Astrocyte of the hippocampus (primary cell): ENCODE measurements around the gene WDR27.
"Not testable (repeated sequence)": the region's sequence is repeated elsewhere in the genome, so short reads cannot be mapped to it uniquely, and the experiment has no call there.

Experiments
- DNase-seq: peaks from one replicate; pipeline ENCODE4 v3.0.0; 2011; ENCODE audit warnings: low read depth, low spot score

Gene WDR27

DNA sequence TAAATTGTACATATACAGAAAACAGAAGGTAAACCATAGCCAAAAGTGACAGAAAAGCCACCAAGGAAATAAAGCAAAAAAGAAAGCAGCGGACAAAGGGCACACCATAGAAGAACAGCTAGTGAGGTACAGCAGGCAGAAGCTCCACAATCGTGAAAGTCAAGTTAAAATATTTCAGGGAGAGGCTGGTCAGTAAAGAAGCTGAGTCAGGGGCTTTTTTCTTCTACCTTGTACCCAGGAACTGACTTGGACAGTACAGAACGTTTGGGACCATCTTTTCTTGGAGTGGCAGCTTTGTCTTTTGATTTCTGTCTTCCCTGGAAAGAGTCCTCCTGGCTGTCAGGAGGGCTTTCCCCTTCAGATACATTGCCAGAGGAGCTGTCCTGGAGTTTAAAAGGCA lies 8.2 kb upstream of the WDR27 start:
- DNase-seq: no peak

DNA sequence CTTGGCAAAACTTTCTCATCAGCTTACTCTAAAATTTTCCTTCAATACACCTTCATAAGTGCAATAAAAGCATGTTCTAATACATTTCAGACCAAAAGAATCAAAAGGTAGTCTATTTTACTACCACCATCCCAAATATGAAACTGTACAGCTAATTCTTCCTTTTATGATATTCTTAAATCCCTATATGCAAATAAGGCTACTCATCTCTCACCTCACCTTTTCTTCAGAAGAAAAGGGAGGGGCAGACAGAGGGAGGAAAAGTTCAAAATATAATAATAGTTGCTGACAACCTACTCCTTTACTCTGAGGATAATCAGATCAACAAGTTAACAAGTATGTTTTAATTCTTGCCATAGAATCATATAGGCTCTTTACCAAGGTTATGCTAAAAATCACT lies 7.5 kb upstream of the WDR27 start:
- DNase-seq: no peak

DNA sequence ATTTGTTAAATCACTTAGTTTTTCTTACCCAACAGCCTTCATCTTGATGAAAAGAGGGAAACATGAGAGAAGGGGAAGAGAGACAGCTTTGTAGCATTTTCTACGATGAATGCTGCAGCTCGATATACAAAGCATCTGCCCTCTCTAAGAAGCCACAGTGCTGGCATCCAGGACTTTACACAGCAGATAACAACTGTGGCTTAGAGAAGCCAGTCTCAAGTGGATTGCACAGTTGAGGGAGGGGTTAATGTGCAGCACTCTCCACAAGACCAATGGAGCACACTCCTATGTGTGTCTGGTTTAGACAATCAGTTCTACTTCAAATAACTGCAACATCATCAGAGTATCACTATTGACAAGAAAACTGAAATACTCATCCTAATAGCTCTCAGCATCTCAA lies 5.9 kb upstream of the WDR27 start:
- no peak for DNase-seq

DNA sequence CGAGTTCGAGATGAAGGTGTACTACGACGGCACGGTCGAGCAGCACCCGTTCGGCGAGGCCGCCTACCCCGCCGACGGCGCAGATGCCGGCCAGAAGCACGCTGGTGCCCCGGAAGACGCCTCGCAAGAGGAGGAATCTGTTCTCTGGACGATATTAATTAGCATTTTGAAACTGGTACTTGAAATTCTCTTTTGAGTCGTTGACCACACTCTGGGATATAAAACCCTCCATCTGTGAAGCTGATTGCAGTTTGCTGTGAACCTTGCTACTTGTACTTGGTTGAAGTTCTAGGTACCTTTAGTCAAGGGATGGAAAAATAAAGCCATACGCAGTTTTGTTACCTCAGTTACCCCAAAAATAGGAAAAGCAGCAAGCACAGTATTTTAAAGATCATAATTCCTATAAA lies 1.0 kb upstream of the WDR27 start:
- no peak for DNase-seq

DNA sequence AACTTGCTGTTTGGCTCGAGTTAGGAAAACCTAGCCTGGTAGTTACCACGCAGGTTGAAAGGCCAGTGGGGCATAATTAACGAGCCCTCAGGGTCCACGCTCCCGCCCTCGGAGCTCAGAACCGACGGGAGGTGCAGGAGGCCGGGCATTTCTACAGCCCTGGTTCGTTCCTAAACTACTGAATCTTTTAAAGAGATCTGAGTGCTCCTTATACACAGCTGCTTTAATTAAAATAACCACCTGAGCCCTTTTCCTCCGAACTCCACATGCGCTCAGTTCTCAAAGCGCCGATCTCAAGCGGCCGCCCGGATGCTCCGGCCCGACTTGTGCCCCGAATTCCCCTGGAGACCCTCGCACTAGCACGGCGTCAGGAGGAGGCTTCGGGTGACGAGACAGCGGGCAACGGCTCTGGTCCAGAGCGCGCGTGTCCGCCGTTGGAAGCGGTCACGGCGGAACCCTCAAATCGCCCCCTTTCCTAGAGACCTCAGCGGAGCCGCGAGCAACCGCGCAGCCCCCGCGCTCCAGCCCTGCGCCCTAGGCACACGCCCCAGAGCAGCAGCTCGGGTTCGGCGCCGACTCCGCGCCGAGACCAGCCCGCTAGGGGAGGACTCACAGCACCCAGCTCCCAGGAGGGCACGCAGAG lies 397 bp downstream of the WDR27 start:
- DNase-seq: no peak

DNA sequence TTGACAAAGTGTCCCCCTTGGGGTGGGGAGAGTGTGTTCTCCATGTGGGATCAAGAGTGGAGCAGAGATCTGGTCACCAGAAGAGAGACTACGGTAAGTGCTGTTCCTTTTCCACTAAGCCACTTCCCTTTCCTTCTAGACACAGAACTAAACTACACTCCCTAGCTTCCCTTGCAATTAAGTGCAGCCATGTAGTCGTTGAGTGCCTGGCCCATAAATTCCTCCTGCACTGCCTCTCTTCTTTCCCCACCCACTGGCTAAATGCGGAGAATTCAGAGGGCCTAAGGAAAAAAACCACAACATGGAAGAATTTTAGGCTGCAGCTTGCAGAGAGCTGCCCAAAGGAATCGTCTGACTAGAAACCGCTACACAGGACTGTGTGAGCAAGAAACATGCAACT lies 1.5 kb downstream of the WDR27 start:
- DNase-seq: peak; percentile 46

DNA sequence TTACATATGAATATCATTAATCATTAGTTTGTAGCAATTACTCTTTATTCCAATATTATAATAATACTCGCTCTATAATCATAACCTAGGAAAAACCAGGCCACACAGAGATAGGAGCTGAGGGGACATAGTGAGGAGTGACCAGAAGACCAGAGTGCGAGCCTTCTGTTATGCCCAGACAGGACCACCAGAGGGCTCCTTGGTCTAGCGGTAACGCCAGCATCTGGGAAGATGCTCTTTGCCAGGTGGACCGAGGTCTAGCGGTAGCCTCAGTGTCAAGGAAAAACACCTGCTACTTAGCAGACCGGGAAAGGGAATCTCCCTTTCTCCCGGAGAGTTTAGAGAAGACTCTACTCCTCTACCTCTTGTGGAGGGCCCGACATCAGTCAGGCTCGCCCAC lies 4.7 kb downstream of the WDR27 start:
- DNase-seq: not testable (repeated sequence)

DNA sequence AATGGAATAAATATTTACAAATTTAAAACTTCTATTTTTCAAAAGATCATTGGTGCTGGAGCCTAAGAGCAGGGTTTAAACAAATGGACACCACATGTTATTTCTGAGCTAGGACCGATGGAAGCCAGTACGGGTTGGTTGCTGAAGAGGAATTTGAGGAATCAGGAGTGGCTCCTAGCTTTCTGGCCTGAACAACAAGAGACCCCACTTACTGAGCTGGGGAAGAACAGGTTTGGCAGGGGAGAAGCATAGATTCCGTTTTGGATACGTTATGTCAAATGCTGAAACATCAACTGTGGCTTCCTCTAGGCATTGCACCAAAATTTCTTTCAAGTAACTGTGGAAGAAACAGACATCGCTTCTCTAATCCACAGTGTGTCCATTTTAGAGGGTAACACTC lies 6.7 kb downstream of the WDR27 start:
- DNase-seq: no peak

DNA sequence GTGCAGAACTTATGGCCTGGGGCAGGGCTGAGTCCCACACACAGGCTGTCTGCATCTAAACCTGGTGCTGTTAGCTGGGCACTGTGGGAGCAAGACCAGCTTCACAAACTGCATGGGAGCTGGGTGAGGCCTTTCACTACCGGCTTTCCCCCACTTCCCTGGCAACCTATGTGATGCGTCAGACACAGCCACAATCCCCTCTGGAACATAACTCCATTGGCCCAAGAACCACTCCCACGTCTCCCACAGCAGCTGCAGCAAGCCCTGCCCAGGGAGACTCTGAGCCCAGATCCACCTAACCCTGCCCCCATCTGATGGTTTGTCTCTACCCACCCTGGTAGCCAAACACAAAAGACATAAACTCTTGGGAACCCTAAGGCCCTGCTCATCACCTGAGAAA lies 9.3 kb downstream of the WDR27 start:
- DNase-seq: no peak

DNA sequence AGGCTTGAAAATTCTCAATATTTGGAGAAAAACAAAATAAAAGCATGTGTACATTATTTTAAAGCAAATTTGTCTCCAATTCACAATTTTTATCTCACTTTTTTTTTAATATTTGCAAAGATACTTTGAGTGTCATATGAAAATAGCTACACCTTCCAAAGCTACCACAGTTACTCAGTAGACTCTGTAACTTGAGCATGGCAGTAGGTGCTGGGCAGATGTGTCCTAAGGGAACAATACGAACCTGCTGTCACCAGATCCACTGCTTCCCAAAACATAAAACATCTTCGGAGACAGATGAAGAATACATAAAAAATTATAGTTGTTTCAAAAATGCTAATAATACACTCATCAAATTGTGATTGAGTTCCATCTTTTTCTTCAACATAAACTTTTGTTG lies 10.6 kb downstream of the WDR27 start:
- DNase-seq: no peak

DNA sequence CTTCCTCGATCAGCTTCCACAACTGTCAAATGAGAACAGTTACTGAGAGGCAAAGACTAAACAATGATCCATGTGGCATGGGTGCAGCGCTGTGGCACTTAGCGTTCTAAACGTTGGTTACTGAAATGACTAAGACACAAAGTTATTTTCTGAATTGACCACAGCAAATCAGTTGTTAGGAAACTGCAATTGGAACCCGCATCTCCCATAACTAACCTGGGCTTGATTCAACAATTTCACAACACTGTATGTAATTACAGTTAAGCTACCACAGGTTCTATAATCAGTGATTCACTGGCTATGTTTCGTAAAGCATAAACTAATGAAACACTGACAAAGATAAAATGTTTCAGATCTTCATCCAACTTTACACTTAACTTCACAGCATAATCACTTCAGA lies 12.5 kb downstream of the WDR27 start:
- DNase-seq: peak; percentile 81

DNA sequence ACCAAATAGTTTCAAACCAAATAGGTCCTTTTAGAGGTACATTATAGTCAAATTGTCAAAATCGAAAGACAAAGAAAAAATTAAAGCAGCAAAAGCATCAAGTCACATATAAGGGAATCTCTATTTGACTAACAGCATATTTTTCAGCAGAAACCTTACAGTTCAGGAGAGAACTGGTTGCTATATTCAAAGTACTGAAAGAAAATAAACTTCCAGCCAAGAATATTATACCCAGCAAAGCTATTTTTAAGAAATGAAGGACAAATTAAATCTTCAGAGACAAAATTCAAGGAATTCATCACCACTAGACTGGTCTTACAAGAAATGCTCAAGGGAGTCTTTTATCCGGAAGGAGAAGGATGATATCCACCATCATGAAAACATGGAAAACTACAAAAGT lies 16.0 kb downstream of the WDR27 start:
- DNase-seq: no peak

DNA sequence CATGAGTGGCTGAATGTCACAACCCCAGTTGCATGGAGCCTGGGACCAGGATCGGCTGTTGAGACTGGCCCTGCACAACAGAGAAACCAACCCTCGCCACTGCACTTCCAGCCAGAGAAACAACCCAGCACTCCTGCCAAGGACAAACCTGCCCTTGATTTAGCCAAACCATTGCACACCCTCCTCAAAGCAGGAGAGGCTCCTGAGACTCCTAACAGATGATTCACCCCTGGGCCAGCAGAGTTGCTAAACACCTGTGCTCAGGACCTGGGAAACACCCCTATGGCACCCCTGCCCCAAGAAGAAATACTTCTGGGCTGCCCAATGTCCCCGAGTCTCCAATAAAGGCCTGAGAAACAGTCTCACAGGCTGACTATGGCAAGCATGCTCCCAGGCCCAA lies 17.8 kb downstream of the WDR27 start:
- DNase-seq: no peak

DNA sequence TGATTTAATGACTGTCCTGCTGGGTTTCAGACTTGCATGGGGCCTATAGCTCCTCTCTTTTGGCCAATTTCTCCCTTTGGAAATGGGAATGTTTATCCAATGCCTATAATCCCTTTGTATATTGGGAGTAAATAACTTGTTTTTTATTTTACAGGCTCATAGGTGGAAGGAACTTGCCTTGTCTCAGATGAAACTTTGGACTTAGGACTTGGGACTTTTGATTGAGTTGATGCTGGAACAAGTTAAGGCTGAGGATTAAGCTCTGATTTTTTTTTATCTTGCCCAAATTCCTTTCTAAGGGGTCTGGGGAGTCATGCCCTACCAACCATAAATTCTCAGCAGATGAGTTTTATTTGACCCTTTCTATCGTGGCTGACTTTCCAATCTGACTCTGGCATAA lies 23.5 kb downstream of the WDR27 start:
- DNase-seq: no peak

DNA sequence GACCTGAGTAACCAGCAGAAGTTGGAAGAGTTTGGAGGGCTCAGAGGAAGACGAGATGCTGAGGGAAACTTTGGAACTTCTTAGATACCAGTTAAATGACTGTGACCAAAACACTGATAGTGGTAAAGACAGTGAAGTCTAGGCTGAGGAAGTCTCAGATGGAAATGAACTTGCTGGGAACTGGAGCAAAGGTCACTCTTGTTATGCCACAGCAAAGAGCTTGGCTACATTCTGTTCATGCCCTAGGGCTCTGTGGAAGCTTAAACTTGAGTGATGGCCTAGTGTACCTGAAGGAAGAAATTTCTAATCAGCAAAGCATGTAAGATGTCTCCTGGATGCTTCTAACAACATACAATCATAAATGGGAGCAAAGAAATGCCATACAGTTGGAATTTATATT lies 24.7 kb downstream of the WDR27 start:
- DNase-seq: no peak

DNA sequence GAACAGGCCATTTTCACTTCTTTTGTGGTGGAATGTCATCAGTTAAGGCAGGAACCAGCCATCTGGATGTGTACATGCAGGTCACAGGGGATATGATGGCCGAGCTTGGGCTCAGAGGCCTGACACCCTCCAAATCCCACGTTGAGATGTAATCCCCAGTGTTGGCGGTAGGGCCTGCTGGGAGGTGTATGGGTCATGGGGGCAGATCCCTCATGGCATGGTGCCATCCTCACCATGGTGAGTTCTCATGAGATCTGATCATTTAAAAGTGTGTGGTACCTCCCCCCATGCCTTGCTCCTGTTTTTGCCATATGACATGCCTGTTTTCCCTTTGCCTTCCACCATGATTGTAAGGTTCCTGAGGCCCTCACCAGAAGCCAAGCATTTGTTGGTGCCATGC lies 26.8 kb downstream of the WDR27 start:
- DNase-seq: no peak

DNA sequence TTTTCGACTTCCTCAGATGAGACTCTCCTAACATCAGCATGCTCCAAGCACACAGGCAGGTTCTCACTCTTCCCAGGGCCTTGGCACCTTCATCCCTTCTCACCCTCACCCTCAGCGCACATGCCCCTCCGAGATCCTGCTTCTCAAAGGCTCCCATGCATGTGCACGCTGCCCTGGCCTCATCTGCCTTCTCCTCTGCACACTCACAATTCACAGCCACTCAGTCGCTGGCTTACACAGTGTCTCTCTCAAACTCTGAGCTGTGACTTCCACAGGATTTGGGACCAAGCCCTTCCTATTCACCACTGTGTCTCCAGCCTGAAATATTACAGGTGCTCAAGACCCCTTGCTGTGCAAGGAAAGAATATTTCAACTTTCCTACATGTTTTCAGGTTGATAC lies 30.3 kb downstream of the WDR27 start:
- no peak for DNase-seq

DNA sequence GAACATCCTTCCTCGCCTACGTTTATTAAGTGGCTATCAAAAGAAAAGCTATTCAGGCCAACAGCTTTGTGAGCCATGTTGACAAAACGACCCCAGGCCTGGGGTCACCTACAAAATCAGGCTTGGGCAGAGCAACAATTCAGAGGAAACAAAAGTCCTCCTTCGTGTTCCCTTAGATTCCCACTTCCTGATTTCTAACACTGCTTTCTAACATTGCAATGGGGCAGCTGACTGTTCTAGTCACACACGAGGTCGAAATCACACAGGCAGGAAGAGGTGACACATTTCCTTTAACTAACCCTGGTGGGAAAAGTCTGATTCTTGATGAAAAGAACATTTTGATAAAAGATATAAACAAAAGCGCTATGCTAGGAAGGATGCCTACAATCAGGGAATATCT lies 31.9 kb downstream of the WDR27 start:
- DNase-seq: peak; percentile 11

DNA sequence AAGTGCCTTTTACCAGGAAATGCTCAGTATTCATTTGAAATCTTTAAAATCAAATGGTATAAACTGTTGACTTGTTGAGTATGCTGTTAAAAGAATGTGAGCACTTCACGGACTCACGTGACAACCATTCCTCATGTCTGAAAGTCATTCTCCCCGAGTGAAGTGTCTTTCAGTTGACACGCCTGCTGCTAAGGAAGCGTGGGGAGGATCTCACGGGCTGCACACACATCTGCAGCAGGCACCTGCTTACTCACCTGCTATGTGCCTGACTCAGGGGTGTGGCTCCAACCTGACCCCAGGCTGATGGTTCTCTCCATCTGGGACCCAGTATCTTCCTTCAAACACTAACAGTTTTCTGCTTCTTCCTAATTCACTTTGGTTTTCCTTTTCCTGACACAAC lies 32.7 kb downstream of the WDR27 start:
- no peak for DNase-seq

DNA sequence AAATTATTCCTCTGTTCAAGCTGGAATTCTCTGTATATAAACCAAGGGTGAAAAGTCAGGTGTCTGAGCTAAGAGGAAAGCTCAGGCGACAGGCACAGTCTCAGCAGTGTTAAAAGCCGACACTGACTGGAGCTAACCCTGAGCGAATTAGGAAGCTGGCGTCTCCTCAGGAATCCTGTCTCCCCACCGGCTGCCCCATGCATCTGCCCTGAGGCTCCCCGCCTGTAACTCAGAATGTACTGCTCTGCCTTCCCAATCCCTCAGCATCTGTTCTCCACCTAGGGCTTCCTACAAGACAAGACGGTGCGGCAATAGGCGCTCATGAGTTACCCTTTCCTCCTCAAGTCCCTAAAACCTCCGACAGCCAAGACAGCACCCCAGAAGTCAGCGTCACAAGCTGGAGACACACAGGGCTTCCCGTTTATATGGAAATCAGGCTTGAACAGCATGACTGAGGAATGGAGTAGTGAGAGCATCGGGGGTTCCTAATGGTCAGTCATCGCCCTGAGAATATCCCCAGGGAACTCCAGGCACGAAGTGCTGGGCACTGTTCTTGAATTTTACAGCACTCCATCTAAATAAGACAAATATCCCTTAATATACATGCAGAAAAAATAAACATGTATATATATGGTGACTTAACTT lies 33.5 kb downstream of the WDR27 start:
- DNase-seq: no peak

DNA sequence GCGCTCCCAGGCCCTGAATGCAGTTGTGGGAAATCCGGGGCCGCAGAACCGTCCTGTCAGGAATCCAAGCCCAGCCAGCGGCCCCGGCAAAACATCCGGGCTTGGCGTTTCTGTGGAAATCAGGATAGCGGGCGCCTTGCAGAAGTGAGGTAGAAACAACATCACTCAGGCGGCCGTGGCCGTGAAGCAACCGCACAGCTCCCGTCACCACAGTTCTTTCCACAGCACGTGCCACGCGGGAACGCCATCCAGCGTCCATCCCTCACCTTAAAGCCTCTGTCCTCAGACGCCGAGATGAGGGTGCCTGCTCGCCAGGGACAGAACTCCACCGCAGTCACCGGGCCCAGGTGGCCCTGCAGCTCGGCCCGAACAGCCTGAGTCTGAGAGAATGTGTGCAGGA lies 34.1 kb downstream of the WDR27 start:
- no peak for DNase-seq

DNA sequence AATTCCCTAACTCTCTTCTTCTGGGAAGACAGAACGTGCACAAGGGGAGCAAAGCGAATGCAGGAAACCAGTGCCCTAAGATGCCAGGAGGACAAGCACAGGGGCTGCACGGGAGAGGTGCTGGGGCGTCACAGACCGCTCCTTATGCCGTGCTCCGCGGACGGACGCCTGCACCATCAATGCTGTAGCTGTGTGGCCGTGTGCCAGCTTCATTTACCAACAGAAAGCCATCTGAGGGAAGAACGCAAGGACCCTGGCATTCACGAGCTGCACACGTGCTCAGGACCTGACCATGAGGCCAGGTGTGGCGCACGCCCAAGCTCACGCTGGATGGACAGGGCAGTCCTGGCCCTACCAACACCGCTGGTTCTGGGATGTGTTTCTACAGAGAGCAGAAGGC lies 35.4 kb downstream of the WDR27 start:
- no peak for DNase-seq

DNA sequence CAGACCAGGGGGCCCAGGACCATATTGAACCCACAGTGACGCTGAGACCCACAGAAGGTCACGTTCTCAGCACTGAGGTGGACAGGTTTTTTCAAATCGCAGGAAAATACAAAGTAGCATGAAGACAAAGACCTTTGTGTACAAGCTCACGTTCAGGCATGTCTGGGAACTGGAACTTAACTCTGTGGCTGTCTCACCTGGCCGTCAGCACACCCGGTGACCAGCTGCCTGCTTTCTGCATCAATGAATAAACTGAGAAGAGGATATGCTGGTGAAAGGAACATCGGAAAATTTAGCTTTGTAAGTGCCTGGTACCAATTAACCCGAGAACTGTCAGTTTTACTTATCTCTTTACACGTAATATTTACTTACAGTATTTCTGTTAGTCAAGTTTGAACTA lies 36.5 kb downstream of the WDR27 start:
- no peak for DNase-seq

DNA sequence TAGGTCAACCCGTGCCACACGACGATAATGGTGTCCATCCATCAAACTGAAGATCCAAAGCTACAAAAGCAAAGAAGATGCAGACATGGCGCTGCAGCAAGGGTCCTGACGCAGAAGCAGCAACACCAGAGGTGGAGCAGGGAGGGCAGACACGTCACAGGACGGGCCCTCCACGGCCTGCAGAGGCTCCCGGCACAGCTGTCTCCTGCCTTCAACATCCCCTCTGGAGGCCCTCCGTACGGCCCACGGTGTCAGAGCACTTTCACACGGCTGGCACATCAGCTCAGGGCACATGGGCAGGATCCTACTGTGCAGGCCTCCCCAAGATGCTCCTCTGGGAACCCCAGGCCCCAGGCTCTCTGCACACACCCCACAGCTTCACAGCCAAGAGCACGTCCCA lies 37.6 kb downstream of the WDR27 start:
- no peak for DNase-seq
